Esophagus mucosa (tissue), 1 donor: Measurements from ENCODE around the gene LDB2. TPM values are rescaled to one million over a fixed set of nuclear protein-coding genes. Genes with fewer than 3 reads are reported as not detected.
"Not testable (repeated sequence)": the region's sequence is repeated elsewhere in the genome, so short reads cannot be mapped to it uniquely, and the experiment has no call there.

Source experiments
- ATAC-seq: fragments of 200-7000 bp; cut with Tn5 transposase; one replicate; pipeline ENCODE4 v1.9.1; 2020
- total RNA-seq: library from RNA; stranded (reverse); gene quantifications from one replicate; pipeline ENCODE4 v1.2.4, GENCODE V29; 2023
- donor health status: DM: yes; HTN: yes; CAD: no.

LDB2 gene
- total RNA-seq, 1 donor from 2014 or later = 4.9 TPM

DNA sequence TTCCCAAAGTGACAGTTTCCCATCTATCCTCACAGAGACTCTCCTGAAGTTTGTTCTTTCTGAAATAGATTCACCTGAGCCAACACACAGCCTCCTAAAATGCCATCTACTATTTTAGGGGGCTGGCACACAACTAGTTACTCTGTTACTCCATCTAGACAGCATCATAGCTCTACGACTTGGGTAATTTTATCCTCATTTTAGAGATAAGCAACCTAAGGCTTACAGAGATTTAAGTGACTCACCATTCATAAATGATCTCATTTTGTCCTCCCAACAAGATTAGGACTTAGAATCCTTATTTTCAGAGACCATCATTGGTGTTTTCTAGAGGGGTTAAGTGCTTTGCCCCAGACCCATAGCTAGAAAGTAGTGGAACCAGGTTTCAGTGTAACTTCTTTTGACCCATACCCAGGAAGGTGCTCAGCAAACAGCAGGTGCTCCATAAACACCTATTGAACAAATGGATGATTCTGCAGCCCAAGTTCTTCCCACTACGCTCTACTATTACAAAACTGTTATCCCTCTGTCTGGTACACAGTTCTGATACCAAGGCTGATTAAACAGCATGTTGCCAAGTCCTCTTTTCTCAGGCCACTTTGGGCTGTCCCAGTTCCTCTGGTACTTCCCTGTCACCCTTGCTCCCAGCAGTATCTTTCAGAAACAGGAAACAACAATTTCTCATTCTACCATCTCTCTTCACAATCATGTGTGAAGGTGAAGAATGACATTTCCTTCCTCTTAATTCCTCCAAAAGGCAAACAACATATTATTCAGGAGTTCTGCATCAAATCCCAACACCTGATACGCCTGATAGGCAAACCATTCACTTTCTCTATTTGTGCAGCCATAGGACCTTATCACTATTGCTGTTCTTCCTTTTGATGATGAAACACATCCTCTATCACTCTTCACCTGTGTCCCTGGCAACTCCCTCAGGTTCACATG, 367.5 kb downstream of the LDB2 start:
- ATAC-seq = no peak

DNA sequence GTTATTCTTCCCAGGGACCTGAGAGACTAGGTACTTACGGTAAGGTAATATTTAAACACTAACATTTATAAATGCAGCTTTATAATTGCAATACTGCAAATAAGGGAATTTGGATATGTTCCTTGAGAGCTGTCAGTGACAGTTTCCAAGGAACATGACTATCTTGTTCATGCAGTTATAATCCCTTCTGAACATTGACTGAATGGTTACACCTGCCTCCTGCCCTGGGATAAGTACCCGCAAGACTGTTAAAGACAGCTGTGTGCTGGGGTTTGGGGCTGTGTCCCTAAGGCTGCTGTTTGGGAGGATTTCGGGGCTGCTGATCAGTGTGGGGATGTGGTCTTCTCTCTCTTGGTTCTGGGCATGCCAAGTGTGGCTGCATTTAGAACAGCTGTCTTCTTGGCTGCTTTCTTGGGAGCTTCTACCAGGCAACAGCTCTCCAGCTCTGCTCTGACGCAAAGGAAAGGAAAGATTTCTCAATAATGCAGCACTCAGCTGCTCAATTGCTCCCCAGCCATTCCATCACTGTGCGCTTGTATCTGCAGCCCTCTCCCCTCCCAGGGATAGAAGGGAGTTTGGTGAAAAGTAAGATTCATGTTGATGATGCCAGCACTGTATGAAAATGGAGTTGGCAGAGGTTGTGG, 373.4 kb downstream of the LDB2 start:
- ATAC-seq = no peak

DNA sequence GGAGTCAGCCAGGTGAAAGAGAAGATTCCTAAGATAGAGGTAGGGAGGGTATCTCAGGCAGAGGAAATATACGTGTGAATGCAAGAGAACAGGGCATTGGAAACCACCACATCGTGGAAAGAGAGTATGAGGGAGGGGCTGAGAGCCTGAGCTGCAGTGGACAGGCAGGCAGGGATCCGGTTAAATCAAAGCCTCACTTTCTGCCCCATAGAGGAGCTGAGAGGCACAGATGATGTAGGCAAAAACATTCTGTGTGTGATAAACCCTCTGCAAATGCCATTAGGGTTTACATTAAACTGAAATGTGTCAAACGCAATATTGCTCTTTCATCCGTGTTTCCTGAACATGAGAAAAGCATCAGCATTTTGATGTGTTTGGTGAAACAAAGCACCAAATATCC, 374.0 kb downstream of the LDB2 start:
- no peak for ATAC-seq

DNA sequence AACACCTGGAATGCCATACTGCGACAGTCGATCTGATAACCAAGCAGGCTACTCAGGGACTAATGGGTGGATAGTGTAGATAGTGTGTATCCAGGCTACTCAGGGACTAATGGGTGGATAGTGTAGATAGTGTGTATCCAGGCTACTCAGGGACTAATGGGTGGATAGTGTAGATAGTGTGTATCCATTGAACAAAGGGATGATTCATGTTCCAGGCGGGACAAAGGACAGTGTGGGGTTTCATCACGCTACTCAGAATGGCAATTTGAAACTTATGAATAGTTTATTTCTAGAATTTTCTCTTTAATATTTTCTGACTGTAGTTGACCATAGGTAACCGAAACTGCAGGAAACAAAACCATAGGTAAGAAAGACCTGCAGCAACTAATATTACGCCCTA, 374.9 kb downstream of the LDB2 start:
- ATAC-seq = not testable (repeated sequence)

DNA sequence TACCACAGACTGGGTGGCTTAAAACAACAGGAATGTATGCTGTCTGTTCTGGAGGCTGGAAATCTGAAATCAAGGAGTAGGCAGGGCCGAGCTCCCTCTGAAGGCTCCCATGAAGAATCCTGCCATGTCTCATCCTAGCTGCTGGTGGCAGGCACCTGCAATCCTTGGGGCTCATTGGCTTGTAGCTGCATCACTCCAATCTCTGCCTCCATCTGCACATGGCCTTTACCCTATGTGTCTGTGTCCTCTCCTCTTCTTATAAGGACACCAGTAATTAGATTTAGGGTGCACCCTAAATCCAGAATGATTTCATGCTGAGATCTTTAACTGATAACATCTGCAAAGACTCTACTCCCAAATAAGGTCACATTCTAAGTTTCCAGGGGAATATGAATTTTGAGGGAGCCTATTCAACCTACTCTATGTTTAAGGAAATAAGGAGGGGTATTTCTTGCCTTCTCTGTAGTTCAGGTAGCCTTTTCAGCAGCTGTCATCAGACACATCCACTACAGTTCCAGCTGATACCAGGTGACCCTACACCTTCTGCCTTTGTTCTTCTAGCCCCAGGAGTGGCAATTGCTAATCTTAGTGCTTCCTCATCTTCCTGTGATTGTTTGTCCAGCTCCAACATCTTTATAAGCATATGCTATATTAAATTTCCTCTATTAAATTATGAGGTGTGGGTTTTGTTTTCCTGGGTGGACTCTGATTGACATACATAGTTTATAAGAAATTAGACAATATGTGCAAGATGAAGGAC, 377.1 kb downstream of the LDB2 start:
- no peak for ATAC-seq

DNA sequence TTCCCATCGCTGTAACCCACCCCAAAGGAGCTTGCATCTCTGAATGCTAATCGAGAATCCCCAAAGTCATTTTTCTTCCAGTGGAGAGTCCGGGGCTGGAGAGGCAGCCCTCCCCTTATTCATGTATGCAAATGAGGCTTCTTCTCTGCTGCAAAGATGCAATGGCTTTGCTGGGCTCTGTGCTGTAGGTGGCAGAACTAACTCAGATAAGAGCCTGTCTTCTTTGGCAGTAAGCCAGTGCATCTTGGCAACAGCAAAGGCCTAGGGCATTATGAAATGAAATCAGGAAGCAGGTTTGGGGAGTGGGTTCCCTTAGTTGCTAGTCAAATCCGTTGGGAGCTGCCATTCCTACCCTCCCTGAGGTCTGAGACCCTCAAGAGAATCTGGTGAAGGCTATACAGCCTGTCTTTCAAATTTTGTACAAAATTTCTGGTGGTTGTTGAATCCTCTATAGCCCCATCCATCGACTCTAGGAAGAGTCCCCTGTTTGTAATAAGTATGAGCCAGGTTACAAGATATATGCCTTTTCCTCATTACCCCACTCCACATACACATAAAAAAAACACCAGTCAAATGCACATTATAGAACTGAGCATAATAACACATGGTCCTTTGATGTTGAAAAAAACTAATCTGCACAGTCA, 381.5 kb downstream of the LDB2 start:
- peak; percentile 39 for ATAC-seq

DNA sequence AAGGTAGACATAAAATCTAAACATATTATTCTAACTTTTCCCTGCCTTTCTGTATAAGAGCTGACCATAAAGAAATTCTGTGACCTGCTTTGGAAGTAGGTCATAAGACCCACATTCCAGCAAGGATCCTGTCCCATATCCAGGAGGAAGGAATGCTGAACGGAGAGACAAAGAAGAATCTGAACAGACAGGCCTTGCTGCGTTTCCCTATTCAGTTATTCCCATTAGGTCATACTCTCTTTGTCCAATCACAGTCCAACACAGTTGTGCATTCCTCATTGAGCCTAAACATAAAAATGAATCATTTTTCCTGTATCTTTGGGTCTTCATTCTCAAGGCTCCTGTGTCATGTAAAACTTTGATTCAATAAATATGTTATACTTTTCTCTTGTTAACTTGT, 384.6 kb downstream of the LDB2 start:
- no peak for ATAC-seq

DNA sequence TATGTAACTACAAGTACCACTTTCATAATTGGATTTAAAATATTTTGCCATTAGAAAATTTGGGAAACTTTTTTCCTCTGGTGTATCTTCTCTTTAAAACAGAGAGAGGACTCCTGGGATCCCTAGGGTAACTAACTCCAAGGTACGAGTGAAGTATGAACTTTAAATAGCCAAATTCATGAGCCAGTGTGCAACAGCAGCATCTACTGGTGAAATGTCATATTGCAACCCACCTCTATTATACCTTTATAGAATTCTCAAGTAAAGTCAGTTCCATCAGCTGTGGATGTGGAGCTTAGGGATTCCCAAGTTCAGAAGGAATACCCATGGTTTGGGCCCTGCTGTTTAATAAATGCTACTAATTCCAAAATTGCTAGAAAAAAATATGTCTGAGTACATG, 389.5 kb downstream of the LDB2 start:
- peak; percentile 18 for ATAC-seq

DNA sequence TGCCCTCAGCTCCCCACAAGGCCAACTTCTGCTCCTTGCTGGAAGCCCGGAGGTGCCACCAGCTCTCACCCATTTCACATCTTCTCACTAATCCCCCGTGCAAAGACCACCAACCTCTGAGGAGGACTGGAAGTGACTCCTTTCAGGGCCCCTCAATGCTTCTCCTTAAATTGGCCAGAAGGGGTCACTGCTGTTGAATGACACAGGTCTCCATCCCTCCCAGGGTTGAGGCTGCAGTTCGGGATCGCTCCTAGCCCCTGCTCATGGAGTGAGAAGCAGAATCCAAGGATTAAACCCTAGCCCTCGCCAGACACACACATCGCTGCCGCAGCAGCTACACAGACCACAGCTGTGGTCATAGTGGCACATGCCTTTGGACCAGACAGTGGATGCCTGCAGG, 392.7 kb downstream of the LDB2 start:
- no peak for ATAC-seq

DNA sequence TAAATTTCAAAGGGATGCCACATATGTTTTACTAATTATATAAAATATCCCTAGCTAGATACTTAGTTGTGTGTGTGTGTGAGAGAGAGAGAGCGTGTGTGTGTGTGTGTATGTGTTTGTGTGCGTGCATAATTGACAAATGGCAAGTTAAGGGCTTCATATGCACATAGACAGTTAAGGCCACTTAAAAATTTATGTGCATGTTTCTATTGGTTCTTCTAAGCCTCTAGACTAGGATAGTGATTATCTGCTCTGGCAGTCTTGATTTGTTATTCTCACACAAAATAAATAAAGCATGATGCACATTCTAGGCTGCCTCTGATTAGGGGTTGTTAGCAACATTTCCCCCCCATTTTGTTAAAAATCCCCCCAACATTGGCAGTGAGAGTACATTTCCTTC, 393.2 kb downstream of the LDB2 start:
- ATAC-seq = no peak

DNA sequence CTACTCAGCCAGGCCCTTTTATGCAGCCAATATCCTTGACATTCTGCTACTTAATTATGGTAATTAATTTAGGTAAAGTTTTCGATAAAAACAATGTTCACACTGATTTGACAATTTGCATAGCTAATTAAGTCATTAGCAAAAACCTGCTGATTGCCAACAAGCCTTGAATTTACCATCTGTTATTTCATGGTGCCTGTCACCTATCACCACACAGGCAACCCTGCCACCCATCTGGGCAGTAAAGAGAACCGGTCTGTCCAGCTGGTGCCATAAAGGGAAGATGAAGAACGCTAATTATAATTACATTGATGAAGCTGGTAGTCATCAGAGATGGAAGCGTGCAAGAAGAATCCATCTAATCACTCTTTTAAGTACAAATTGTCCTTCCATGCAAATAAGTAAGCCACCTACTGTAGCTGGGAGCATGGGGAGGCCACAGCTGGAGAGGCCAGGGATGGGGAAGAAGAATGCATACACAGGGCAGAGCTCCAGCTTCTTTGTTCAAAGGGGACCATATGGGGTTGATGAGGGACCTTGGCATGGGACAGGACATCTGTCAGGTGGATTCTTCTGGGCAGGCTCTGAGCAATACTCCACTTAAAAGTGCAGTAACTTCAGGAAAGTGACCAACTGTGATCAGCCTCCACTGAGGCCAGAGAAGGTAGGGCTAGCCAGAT, 394.9 kb downstream of the LDB2 start:
- no peak for ATAC-seq

DNA sequence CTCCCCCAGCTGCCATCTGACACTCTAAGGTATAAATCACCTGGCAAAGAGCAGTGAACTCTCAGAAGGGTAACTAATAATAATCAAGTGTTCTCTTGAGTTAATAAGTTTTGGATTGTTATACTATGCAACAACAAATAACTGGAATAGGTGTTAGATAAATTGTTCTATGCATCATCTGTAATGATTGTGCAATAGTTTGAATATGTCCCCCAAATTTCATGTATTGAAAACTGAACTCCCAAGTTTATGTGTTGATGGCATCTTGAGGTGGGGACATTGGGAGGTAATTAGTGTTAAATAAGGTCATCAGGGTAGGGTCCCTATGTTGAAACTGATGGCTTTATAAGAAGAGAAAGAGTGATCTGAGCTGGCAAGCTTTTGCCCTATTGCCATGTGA, 399.5 kb downstream of the LDB2 start:
- no peak for ATAC-seq

DNA sequence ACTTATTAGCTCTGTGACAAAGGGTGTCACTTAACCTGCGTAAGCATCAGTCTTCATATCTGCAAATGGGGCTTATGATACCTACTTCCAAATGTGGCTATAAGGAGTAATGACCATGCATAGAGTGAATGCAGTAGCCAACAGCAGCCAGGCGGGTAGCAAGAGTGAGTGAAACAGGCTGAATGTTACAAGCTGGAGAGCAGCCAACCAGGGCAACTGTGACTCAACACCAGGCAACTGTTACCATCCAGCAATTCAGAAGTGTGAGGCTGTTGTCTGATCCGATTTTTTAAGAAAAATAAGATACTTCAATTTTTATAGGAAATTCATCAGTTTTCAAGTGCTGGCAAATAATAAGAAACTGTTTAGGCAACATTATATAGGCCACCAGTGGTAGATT, 401.9 kb downstream of the LDB2 start:
- ATAC-seq = peak; percentile 74

DNA sequence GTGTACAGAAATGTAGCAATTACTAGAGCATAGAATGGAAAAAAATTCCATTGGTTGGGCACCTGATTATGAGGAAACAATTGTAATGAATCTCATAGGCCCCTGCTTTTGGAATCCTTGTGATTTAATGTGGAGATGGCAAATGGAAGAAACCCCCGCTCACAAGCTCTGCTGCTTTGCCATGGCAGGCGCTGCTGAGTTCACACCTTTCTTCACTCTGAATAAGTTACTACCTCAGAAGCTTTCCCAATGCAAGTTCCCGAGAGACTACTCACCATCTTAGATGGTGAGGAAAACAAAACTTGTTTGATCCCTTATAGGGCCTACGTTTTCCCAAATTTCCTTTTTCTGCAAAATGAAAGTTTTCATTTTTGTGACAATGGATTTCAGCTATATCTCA, 405.6 kb downstream of the LDB2 start:
- no peak for ATAC-seq

DNA sequence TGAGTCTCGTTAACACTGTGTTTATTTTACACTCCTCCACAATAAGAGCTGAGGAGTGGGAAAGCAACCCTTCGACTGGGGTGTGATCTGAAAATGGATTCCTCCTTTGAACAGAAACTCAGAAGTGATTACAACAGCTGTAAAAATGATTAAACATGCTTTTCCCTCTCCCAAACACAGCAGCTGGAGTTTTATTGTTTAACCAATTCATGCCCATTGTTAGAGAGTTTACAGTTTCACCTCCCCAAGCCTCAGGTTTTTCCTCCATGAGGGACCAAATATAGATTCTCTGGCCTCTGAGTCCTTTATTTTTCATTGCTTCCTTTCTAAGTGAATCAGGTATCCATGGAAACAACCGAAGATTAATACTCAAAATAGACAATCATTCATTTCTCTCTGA, 409.2 kb downstream of the LDB2 start:
- ATAC-seq = no peak

DNA sequence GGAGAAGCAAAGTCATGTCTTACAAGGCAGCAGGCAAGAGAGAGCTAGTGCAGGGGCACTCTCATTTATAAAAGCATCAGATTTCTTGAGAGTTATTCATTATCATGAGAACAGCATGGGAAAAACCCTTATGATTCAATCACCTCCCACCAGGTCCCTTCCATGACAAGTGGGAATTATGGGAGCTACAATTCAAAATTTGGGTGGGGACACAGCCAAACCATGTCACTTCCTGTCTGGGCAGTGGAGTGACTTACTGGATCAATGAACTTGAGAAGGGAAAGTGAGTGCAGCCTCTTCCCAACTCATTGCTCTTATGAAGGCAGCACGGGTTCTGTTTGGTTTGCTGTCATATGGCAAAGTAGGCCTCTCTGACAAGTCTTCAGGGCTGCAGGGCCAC, 410.4 kb downstream of the LDB2 start:
- no peak for ATAC-seq

DNA sequence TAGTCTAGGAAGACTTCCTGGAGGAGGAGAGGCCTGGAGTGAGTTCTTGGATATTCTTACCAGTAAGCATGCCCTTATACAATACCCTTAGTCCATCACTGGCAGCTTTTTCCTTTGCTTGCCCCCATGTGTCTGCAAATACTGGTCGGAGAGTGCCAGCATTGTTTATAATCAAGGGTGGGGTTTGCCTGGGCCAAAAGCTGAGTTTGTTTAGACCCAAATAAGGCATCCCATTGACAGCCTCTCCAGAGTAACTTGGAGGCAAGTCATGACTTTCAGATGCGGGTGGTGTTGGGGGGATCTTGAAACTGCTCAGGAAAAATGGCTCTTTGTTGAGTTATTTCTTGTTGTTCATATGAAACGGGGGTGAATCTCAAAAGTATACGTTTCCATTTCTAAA, 413.7 kb downstream of the LDB2 start:
- no peak for ATAC-seq

DNA sequence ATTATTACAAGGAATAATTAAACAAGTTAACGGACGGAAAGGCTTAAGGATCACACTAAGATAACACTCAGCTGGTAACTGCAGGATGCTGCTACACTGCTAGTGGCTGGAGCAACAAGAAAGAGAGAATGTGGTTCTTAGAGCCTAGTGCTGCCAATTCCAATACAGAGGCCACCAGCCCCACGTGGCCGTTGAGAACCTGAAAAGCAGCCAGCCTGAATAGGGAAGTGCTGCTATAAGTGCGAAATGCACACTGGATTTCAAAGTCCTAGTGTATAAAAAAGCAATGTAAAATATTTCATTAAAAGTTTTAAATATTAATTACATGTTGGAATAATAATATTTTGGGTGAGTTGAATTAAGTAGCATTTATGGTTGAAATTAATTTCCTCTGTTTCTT, 414.9 kb downstream of the LDB2 start:
- no peak for ATAC-seq

DNA sequence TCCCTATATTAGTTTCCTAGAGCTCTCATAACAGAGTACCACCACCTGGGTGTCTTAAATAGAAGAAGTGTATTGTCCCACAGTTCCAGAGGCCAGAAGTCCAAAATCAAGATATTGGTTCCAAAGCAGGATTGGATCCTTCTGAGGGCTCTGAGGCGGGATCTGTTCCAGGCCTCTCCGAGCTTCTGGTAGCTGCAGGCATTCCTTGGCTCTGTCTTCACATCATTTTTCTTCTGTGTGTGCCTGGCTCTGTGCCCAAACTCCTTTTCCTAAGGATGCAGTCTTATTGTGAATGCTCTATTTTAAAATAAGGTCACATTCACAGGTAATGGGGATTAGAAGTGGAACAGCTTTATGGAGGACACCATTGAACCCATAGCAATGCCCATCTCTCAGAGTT, 418.4 kb downstream of the LDB2 start:
- no peak for ATAC-seq

DNA sequence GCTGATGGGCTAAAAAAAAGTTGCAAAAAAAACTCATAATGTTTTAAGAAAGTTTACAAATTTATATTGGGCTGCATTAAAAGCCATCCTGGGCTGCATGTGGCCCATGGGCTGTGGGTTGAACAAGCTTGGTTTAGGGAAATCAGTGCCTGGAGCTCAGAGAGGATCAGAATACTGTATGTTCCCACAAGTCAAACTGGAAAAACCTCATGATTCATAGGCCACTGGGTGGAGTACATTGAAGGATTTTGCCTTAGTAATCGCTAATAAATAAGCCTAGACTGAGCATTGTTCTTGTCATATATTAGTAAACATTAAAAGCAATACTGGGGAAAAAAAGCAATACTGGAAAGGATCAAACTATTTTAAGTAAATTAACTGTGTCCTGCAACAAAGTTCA, 425.9 kb downstream of the LDB2 start:
- peak; percentile 98 for ATAC-seq

DNA sequence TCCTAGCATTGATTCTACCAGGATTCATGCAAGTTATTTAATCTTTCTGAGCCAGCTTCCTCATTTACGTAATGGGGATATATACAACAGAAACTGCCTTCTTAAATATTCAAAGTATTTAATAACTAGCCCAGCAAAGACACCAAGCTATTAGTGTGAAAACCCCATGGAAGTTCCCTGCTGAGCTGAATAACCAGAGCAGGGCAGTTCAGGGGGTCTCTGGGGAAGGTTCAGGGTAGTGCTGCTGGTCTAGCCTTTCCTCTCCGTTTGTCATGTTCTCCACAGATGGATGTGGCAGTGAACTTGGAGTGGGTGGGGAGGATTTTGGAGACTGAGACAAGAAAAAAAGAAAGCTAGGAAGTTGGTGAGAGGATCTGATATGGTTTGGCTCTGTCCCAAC, 431.4 kb downstream of the LDB2 start:
- ATAC-seq = no peak

DNA sequence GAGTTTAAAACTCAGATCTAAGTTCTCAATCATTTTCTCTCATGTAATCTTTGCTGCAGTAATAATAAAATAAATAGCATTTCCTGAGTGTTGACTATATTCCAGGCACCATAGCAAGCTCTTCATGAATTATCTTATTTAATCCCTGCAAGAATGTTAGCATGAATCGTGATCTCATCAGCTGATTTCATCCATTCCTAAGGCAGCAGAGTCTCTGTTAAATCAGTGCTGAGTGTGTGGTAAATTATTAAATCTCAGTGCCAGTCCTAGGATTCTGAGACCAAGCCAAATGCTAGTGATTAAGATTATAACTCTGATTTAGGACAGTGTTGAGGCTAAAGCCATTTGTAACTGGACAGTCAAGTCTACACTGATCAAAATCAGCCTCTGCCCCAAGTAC, 431.9 kb downstream of the LDB2 start:
- ATAC-seq = no peak
